ENCODE data around the gene DYNC2H1. TPM values are rescaled to one million over a fixed set of nuclear protein-coding genes. Genes with fewer than 3 reads are reported as not detected.
A peak's percentile ranks its signal among the peaks of the same experiment; 100 is the strongest.

The DYNC2H1 gene
- polyA plus RNA-seq, 1 experiment = 6.1 TPM

DNA sequence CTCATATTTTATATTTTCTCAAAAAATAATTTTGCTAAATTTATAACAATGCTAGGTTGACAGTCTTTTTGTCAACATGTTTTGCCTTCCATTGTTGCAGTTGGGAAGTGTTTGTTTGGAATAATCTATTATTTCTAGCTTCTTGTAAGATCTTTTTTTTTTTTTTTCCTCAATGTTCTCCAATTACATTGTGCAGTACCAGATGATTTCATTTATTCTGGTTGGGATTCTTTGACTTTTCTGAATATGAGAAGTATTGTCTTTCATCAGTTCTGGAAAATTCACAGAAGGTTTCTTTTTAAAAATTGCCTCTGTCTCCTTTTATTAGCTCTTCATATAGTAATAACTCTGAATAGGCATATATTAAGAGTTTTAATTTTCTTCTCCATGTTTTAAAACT, 245.4 kb downstream of the DYNC2H1 start:
- Histone ChIP-seq H3K27me3 (ENCODE audit: control insufficient read depth, insufficient read depth, low read length) (no peaks in the 10 kb centered on the region), H3K36me3 (ENCODE audit: control insufficient read depth, insufficient read depth, low read length) (no peaks in the 10 kb centered on the region), H3K4me3 (ENCODE audit: low read depth, low read length) (no peak overlapping the region)
- CTCF ChIA-PET = interaction anchor here (0.8 to 1.5 kb wide), 3 partner anchors 29 to 183 kb away, joined by 3 read pairs; no protein-coding TSS in a partner anchor
- POLR2A ChIA-PET = no interaction called here
- TF ChIP-seq, protein P1, sequence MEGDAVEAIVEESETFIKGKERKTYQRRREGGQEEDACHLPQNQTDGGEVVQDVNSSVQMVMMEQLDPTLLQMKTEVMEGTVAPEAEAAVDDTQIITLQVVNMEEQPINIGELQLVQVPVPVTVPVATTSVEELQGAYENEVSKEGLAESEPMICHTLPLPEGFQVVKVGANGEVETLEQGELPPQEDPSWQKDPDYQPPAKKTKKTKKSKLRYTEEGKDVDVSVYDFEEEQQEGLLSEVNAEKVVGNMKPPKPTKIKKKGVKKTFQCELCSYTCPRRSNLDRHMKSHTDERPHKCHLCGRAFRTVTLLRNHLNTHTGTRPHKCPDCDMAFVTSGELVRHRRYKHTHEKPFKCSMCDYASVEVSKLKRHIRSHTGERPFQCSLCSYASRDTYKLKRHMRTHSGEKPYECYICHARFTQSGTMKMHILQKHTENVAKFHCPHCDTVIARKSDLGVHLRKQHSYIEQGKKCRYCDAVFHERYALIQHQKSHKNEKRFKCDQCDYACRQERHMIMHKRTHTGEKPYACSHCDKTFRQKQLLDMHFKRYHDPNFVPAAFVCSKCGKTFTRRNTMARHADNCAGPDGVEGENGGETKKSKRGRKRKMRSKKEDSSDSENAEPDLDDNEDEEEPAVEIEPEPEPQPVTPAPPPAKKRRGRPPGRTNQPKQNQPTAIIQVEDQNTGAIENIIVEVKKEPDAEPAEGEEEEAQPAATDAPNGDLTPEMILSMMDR (IDR thresholded peaks at IDR 0.05; ENCODE audit: insufficient read depth, low read depth, low read length) = no peak
- no peak for DNase-seq (ENCODE audit: low read depth)

DNA sequence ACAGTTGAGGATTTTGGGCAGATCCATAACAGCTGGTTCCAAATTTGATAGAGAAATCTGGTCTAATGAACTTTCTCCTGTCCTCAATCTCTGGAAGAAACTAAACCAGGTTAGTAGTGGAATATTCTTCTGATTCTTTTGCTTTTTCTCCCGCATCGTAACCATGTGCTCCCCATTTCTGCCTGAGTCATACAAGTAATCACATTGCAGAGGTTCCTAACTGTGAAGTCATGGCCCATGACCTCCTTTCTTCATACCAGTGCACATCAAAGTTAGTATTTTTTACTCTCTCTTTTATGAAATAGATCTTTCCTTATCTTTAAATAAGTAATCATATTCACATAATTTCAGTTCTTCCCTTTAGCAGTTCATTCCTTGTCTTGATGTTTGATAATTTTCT, 249.0 kb downstream of the DYNC2H1 start:
- Histone ChIP-seq H3K36me3 (ENCODE audit: control insufficient read depth, insufficient read depth, low read length) (no peaks in the 10 kb centered on the region), H3K4me3 (ENCODE audit: low read depth, low read length) (no peak overlapping the region), H3K27me3 (ENCODE audit: control insufficient read depth, insufficient read depth, low read length) (no peaks in the 10 kb centered on the region)
- CTCF ChIA-PET = no interaction called here
- POLR2A ChIA-PET = no interaction called here
- TF ChIP-seq, protein P1 (IDR thresholded peaks at IDR 0.05; ENCODE audit: insufficient read depth, low read depth, low read length) = no peak
- DNase-seq (ENCODE audit: low read depth) = no peak

DNA sequence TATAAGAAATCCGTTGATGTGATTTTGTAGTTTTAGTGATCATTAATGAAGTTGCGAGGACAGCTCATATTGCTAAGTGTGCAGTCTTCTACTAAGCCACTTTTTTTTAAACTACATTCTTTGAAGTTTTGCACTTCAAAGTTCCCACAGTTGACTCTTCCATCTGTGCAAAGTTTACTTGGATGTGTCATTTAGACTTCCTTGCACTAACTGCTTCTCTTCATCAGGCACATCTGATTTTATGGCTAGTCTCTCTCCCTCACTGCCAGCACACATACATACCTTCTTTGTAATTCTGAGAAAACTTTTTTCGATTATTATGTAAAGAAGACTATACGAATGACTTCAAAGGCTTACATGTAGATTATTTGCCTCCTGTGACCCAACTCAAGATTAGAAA, 250.0 kb downstream of the DYNC2H1 start:
- ChIA-PET POLR2A (interaction anchor here (0.6 kb wide), 1 partner anchor 48 kb away, joined by 3 read pairs; no protein-coding TSS in a partner anchor), CTCF (no interaction called here)
- TF ChIP-seq, protein P1 (IDR thresholded peaks at IDR 0.05; ENCODE audit: insufficient read depth, low read depth, low read length) = no peak
- peak; percentile 14 for DNase-seq (ENCODE audit: low read depth)
- H3K4me3 ChIP-seq (ENCODE audit: low read depth, low read length) = no peak overlapping the region
- no peaks in the 10 kb centered on the region for H3K27me3 ChIP-seq (ENCODE audit: control insufficient read depth, insufficient read depth, low read length)
- H3K36me3 ChIP-seq (ENCODE audit: control insufficient read depth, insufficient read depth, low read length) = no peaks in the 10 kb centered on the region

DNA sequence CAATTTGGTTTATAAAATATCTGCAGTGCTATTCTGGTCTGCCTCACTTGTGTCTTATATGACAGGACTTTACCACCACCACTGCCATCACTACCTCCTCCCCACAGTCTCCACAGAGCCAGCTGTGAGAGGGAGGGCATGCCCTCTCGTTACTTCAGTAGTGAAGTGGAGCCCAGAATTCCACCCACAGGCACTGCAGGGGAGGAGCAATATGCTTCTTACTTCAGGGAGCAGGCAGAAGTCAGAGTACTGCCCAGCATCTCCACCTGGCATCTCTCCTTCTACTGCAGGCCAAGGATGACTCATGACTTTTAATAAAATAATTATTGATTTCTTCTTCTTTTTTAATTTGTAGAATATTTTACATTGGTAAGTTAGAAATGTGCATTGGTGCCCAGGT, 255.5 kb downstream of the DYNC2H1 start:
- Histone ChIP-seq H3K36me3 (ENCODE audit: control insufficient read depth, insufficient read depth, low read length) (no peaks in the 10 kb centered on the region), H3K27me3 (ENCODE audit: control insufficient read depth, insufficient read depth, low read length) (no peaks in the 10 kb centered on the region), H3K4me3 (ENCODE audit: low read depth, low read length) (no peak overlapping the region)
- TF ChIP-seq, protein P1 (IDR thresholded peaks at IDR 0.05; ENCODE audit: insufficient read depth, low read depth, low read length) = no peak
- CTCF ChIA-PET = no interaction called here
- POLR2A ChIA-PET = no interaction called here
- DNase-seq (ENCODE audit: low read depth) = no peak

DNA sequence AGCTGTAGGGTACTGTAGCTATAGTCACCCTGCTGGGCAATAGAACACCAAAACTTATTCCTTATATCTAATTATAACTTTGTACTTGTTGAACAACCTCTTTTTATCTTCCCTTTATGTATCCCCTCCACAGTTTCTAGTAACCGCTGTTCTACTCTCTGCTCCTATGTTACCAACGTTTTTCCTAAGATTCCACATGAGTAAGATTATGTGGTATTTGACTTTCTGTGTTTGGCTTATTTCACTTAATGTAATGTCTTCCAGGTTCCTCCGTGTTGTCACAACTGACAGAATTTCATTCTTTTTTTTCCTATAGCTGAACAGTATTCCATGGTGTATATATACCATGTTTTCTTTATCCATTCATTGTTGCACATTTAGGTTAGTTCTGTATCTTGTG, 258.4 kb downstream of the DYNC2H1 start:
- POLR2A ChIA-PET = no interaction called here

More for the DNA sequence above, 258.4 kb downstream of the DYNC2H1 start:
- TF ChIP-seq, protein P1 (IDR thresholded peaks at IDR 0.05; ENCODE audit: insufficient read depth, low read depth, low read length) = no peak
- Histone ChIP-seq H3K4me3 (ENCODE audit: low read depth, low read length) (no peak overlapping the region), H3K27me3 (ENCODE audit: control insufficient read depth, insufficient read depth, low read length) (no peaks in the 10 kb centered on the region), H3K36me3 (ENCODE audit: control insufficient read depth, insufficient read depth, low read length) (no peaks in the 10 kb centered on the region; the same call in 1 of the 2 replicates)
- peak; percentile 13 for DNase-seq (ENCODE audit: low read depth)
- CTCF ChIA-PET = no interaction called here

Data from BJ (cell line).